Measurements from ENCODE around the gene KLF11. TPM values are rescaled to one million over a fixed set of nuclear protein-coding genes. Genes with fewer than 3 reads are reported as not detected.

KLF11 gene
- total RNA-seq, 4 donors from 2014 or later: 48.6 to 81.6 (median 58.8) TPM

GRCh38 chr2:10002681-10003080, 40.7 kb upstream of the KLF11 start:
- H3K4me3 ChIP-seq: no peak overlapping the region
- no peaks in the 10 kb centered on the region for H3K36me3 ChIP-seq
- H3K27ac ChIP-seq: peak overlapping the region; percentile 26
- no peaks in the 10 kb centered on the region for H3K9me3 ChIP-seq
- H3K4me1 ChIP-seq: peaks cover 25% of the 10 kb centered on the region
- TF ChIP-seq EP300 (IDR thresholded peaks at IDR 0.05): no peak
- TF ChIP-seq POLR2A (IDR thresholded peaks at IDR 0.05): no peak
- no peak for TF ChIP-seq CTCF (IDR thresholded peaks at IDR 0.05)
- no peak for TF ChIP-seq POLR2AphosphoS5 (IDR thresholded peaks at IDR 0.05)
- 84% methylated on average over 9 of the region's 9 CpGs for WGBS
- H3K27me3 ChIP-seq: no peaks in the 10 kb centered on the region
- DNase-seq (ENCODE audit: low spot score in 2 of 2): peak; percentile 52 to 61

GRCh38 chr2:10003206-10004125, 39.9 kb upstream of the KLF11 start:
- DNase-seq (ENCODE audit: low spot score in 2 of 2): peak; percentile 58 to 66
- 80% methylated on average over 20 of the region's 20 CpGs for WGBS
- no peaks in the 10 kb centered on the region for H3K27me3 ChIP-seq
- H3K36me3 ChIP-seq: no peaks in the 10 kb centered on the region
- TF ChIP-seq EP300 (IDR thresholded peaks at IDR 0.05) (no peak), POLR2AphosphoS5 (IDR thresholded peaks at IDR 0.05) (peak in 2 of 3 donors; percentile 49 to 74)
- H3K4me1 ChIP-seq: peaks cover 33% of the 10 kb centered on the region
- H3K27ac ChIP-seq: peak overlapping the region; percentile 26
- no peak overlapping the region for H3K4me3 ChIP-seq
- no peaks in the 10 kb centered on the region for H3K9me3 ChIP-seq

- TF ChIP-seq EP300 (IDR thresholded peaks at IDR 0.05): no peak
- no peak for TF ChIP-seq CTCF (IDR thresholded peaks at IDR 0.05)
- no peak for TF ChIP-seq POLR2AphosphoS5 (IDR thresholded peaks at IDR 0.05)
- no peak for TF ChIP-seq POLR2A (IDR thresholded peaks at IDR 0.05)
- no peaks in the 10 kb centered on the region for H3K9me3 ChIP-seq
- no peak overlapping the region for H3K4me3 ChIP-seq
- H3K36me3 ChIP-seq: no peaks in the 10 kb centered on the region
- peaks cover 40% of the 10 kb centered on the region for H3K4me1 ChIP-seq
- no peaks in the 10 kb centered on the region for H3K27me3 ChIP-seq
- peak overlapping the region; percentile 22 for H3K27ac ChIP-seq
- DNase-seq (ENCODE audit: low spot score in 2 of 2): peak; percentile 23 to 28
- WGBS: 96% methylated on average over 5 of the region's 5 CpGs
Measured at GRCh38 chr2:10004401-10004800, 38.9 kb upstream of the KLF11 start.

GRCh38 chr2:10004836-10005235, 38.5 kb upstream of the KLF11 start:
- 66% methylated on average over 3 of the region's 3 CpGs for WGBS
- peak; percentile 40 to 43 for DNase-seq (ENCODE audit: low spot score in 2 of 2)

GRCh38 chr2:10005461-10006235, 37.7 kb upstream of the KLF11 start:
- Histone ChIP-seq H3K4me3 (no peak overlapping the region), H3K9me3 (no peaks in the 10 kb centered on the region), H3K36me3 (no peaks in the 10 kb centered on the region), H3K4me1 (peaks cover 51% of the 10 kb centered on the region), H3K27ac (no peak overlapping the region), H3K27me3 (no peaks in the 10 kb centered on the region)
- 91% methylated on average over 17 of the region's 17 CpGs for WGBS
- TF ChIP-seq EP300 (IDR thresholded peaks at IDR 0.05) (no peak), POLR2AphosphoS5 (IDR thresholded peaks at IDR 0.05) (no peak), POLR2A (IDR thresholded peaks at IDR 0.05) (no peak)
- peak; percentile 44 to 63 for DNase-seq (ENCODE audit: low spot score in 2 of 2)

More at GRCh38 chr2:10004836-10005235, 38.5 kb upstream of the KLF11 start:
- H3K4me1 ChIP-seq: peaks cover 44% of the 10 kb centered on the region
- H3K4me3 ChIP-seq: no peak overlapping the region
- H3K36me3 ChIP-seq: no peaks in the 10 kb centered on the region
- TF ChIP-seq CTCF (IDR thresholded peaks at IDR 0.05) (no peak), POLR2A (IDR thresholded peaks at IDR 0.05) (no peak), POLR2AphosphoS5 (IDR thresholded peaks at IDR 0.05) (no peak), EP300 (IDR thresholded peaks at IDR 0.05) (no peak)
- no peaks in the 10 kb centered on the region for H3K9me3 ChIP-seq
- H3K27me3 ChIP-seq: no peaks in the 10 kb centered on the region
- H3K27ac ChIP-seq: no peak overlapping the region

Data from suprapubic skin (tissue), 4 donors.